ENCODE data around the gene MARK2.

The MARK2 gene

DNA sequence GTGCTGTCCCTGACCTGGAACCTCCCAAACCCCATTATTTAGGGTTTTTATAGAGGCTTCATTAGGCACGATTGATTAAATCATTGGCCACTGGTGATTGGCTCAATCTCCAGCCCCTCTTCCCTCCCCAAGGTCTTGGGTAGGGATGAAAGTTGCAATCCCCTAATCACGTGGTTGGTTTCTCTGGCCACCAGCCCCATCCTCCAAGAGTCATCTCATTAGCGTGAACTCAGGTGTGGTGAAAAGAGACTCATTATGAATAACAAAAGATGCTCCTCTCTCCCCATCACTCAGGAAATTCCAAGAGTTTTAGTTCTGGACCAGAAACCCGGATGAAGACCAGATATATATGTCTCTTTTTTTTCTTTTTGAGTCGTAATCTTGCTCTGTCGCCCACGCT lies 7.6 kb upstream of the MARK2 start:
- DNase-seq, result no peak

- peak; percentile 24 for DNase-seq
Measured at GRCh38 chr11:63832336-63832735, 6.6 kb upstream of the MARK2 start.

GRCh38 chr11:63833048-63833447 lies 5.9 kb upstream of the MARK2 start:
- no peak for DNase-seq

- no peak for DNase-seq
Measured at GRCh38 chr11:63834535-63835157, 4.3 kb upstream of the MARK2 start.

DNA sequence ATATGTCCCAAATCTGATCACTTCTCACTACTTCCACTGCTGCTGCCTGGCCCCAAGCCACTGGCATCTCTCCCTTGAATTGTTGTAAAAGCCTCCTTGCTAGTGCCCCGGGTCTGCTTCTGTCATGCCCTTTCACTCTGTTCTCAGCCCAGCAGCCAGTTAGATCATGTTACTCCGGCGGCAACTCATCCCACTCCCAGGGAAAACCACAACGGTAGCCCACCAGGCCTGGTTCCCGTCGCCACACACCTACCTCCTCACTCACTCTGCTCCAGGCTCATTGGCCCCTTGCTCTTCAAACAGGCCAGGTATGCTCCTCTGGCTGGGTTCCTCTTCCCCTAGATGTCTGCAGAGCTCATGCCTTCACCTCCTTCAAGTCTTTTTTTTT lies 3.8 kb upstream of the MARK2 start:
- DNase-seq, result no peak

GRCh38 chr11:63837027-63837688 lies 1.8 kb upstream of the MARK2 start:
- peak; percentile 91 for DNase-seq

- peak; percentile 31 for DNase-seq
Measured at GRCh38 chr11:63837739-63838138, 1.2 kb upstream of the MARK2 start.

DNA sequence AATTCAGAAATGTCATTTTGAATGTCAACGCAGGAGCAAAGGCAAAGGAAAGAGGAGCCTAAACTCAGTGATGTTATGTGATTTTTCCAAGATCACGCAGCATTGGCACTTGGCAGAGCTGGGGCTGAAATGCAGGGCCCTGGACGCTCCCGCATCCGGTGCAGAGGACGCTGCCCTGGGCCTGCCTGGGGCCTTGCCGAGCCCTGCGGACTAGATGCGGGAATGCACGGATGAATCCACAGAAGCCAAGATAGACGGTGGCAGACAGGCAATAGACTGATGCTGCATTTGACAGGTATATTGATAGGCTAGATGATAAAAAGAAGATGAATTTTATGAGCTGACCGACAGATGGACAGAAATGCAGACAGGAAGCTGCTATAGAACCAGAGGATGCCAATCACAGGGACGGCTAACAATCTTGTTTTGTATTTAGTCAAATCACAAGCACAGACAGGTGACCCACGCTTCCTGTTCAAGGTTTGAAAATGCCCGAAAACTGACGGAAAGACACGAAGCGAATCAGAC lies 696 bp upstream of the MARK2 start:
- no peak for DNase-seq

GRCh38 chr11:63839508-63840355 lies 822 bp downstream of the MARK2 start:
- peak; percentile 62 for DNase-seq

GRCh38 chr11:63840356-63841060 lies 1.6 kb downstream of the MARK2 start:
- peak; percentile 44 for DNase-seq

DNA sequence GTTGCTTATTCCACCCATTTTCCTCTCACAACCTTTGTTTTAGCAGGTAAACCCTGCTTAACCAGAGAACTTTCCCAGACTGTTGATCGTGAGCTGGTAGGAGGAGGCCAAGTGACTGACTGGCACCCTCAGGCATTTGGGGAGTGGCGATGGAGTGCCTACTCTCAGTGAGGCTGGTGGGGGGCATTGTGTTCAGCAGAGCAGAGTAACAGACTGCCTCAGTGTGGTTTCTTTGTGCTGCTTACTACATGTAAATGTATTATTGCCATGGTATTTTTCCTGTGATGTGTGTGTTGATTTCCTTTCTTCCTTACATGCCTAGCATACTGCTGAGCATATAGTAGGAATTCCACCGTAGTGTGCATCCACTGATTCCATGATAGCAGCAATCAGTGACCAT lies 2.6 kb downstream of the MARK2 start:
- DNase-seq, result no peak

DNA sequence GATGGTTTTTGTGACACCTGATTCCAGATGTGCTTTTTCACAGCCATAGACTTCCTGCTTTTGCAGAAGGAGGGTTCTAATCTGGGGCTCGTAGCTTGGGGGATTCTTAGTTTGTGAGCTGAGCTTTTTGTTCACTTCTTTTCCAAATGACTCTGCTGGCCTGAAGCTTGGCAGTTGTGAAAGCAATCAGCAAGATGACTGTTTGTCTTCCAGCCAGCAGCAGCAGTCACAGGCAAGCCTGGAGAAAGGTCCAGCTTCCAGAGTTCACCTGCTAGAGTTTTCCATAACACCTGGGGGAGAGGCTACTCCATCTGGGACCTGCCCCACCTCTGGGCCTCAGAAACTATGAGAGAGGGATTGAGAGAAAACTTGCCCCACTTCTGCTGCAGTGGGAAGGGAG lies 4.1 kb downstream of the MARK2 start:
- no peak for DNase-seq

- DNase-seq, result no peak
Measured at GRCh38 chr11:63844836-63845235, 5.9 kb downstream of the MARK2 start.

DNA sequence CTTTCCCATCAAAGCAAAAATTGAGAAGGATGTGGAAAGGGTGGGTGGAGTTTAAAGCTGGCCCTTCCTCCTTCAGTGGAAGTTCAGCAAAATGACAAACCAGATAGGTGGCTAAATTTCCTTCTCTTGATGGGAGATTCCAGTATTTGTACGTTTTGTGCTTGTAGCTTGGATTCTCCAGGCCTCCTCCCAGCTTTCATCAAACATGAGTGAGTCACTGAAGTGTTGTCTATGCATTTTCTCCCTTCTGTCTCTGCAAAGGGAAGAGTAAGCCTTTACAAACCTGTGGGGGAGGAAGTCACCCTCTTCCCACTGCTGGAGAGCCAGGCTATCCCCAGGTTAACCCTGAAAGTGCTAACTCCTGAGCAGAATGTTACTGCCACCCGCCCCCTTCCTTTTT lies 6.4 kb downstream of the MARK2 start:
- no peak for DNase-seq

- DNase-seq, result no peak
Measured at GRCh38 chr11:63845911-63846310, 7.0 kb downstream of the MARK2 start.

DNA sequence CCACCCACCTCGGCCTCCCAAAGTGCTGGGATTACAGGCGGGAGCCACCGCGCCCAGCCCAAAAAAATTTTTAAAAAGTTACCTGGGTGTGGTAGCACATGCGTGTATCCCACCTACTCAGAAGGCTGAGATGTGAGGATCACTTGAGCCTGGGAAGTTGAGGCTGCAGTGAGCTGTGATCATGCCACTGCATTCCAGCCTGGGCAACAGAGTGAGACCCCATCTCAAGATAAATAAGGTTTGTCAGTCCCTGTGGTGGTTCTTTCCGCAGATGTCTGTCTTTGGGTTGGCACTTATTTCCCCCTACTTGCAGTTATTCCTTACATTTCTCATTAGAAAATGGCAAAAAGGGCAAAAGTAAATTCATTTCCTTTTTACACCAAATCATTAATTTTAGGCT lies 8.0 kb downstream of the MARK2 start:
- no peak for DNase-seq

- no peak for DNase-seq
Measured at GRCh38 chr11:63847363-63847762, 8.5 kb downstream of the MARK2 start.

GRCh38 chr11:63849691-63850090 lies 10.8 kb downstream of the MARK2 start:
- no peak for DNase-seq

DNA sequence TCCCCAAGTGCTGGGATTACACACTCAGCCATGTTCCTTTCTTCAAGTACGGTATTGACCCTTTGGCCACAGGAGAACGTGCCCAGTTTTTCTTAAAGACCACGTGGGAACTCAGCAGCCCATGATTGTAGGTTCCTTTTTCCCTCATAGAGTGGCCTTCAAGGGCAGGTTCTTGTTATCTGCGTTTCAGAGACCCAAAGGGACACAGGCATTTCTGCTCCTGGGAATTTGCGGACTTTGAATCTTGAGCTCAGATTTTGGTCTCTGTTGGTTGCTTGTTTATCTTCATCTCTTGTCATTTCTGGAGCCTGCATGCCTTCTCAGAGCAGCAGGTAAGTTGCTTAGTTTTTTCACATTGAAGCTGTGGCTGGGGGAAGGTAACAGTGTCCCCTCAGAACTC lies 12.0 kb downstream of the MARK2 start:
- no peak for DNase-seq

GRCh38 chr11:63851364-63851763 lies 12.5 kb downstream of the MARK2 start:
- DNase-seq, result no peak

GRCh38 chr11:63853476-63853875 lies 14.6 kb downstream of the MARK2 start:
- no peak for DNase-seq

- DNase-seq, result no peak
Measured at GRCh38 chr11:63854696-63855095, 15.8 kb downstream of the MARK2 start.

DNA sequence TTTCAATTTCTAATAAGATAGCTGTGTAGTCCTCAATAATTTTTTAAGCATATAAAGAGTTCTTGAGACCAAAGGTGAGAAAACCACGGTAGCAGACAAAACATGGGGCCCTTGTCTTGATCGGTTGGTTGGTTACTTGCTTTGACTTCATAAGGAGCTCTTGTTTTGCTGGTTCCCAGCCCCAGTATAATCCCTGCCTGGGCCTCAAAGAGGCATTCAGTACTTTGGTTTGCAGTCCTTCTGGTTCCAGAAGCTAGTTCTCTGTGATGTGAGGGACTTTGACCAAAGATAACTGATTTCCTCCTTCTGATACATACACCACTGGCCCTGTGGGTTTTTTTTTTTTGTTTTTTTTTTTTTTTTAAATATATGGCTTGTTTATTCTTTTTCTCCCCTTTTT lies 17.1 kb downstream of the MARK2 start:
- DNase-seq, result peak; percentile 31

All from hematopoietic multipotent progenitor cell treated with erythropoietin and hydrocortisone succinate and interleukin-3 and kit ligand, for 6 days (in vitro differentiated cells).